K562 (cell line): Measurements from ENCODE around the gene ICOSLG. TPM values are rescaled to one million over a fixed set of nuclear protein-coding genes. Genes with fewer than 3 reads are reported as not detected.
A peak's percentile ranks its signal among the peaks of the same experiment; 100 is the strongest.

ENCODE experiments used
- ATAC-seq: fragments of 200-7000 bp; cut with Tn5 transposase; 3 replicates; pipeline ENCODE4 v1.9.1; 2020; ENCODE audit warnings: moderate library complexity
- BruUV-seq: library from RNA; stranded (reverse); fragments of 400-500 nt; replicated peaks from 2 replicates; lab custom pipeline; 2021; lab: Mats Ljungman, UMichigan
- CTCF ChIA-PET: fragments of 300-600 bp; formaldehyde crosslinking; extraction: SDS; loops from one replicate; lab custom pipeline; 2021; ENCODE audit warnings: low intra/inter-chr PET ratio; lab: Yijun Ruan, JAX
- POLR2A ChIA-PET: fragments of 300-600, 350-650 bp; sonication (Branson Sonifier 250); formaldehyde crosslinking; extraction: SDS; loops from one replicate; lab custom pipeline; 2021; ENCODE audit warnings: antibody characterized with exemption, inconsistent platforms; lab: Yijun Ruan, JAX
- DNase-seq, 4 experiments: peaks; one replicate each; pipeline versions ENCODE4 v3.0.0 to v3.0.0-alpha.2; 2011 to 2018; ENCODE audit warnings: low spot score in 3 of 4, mixed read lengths in 3 of 4; ENCODE audit errors: extremely low read depth in 1 of 4
- FAIRE-seq: peaks from 2 replicates; lab custom pipeline; 2011; peaks lifted over from hg19 to GRCh38; lab: Jason Lieb, UNC
- H2AFZ ChIP-seq: 2 replicates; pipeline ENCODE4 v1.6.0; 2011; ENCODE audit warnings: low read depth, low read length, control low read depth, inconsistent platforms
- H3K27ac ChIP-seq: fragments of 200-600 bp; 3 replicates; pipeline ENCODE4 v1.8.0; 2011; ENCODE audit warnings: low read depth, mild to moderate bottlenecking, control low read depth, inconsistent platforms, low read length, moderate library complexity, mixed read lengths; ENCODE audit errors: extremely low read depth
- H3K27me3 ChIP-seq, 2 experiments: fragments of 300-600 bp in 1 of 2; 2 replicates in 1 of 2; 3 replicates in 1 of 2; pipeline versions ENCODE4 v1.6.0 to v1.8.0; 2011; ENCODE audit warnings: inconsistent platforms in 2 of 2, low read length in 2 of 2, mild to moderate bottlenecking in 1 of 2, mixed read lengths in 1 of 2, moderate library complexity in 1 of 2; ENCODE audit not compliant: control insufficient read depth in 2 of 2, insufficient read depth in 2 of 2
- H3K36me3 ChIP-seq: fragments of 300-600 bp; 3 replicates; pipeline ENCODE4 v1.8.0; 2011; ENCODE audit warnings: mild to moderate bottlenecking, low read length, inconsistent platforms; ENCODE audit not compliant: control insufficient read depth, insufficient read depth
- H3K4me1 ChIP-seq, 2 experiments: fragments of 200-600 bp in 1 of 2; replicated peaks in 1 of 2; 2 replicates in 1 of 2; 3 replicates in 1 of 2; pipeline versions ENCODE4 v1.5.1 to v1.8.0; 2011; ENCODE audit warnings: inconsistent platforms in 2 of 2, low read length in 2 of 2, mild to moderate bottlenecking in 1 of 2, mixed read lengths in 1 of 2, moderate library complexity in 1 of 2; ENCODE audit not compliant: control insufficient read depth in 2 of 2, insufficient read depth in 2 of 2
- H3K4me2 ChIP-seq: 2 replicates; pipeline ENCODE4 v1.6.1; 2011; ENCODE audit warnings: low read length, control low read depth, inconsistent platforms, mixed read lengths; ENCODE audit not compliant: insufficient read depth
- H3K4me3 ChIP-seq: fragments of 200-600 bp; sonication (generic), shearing (Covaris generic); 2 replicates; pipeline ENCODE4 v1.5.1; 2016; ENCODE audit warnings: control low read depth, inconsistent platforms
- H3K79me2 ChIP-seq: fragments of 200-600 bp; 3 replicates; pipeline ENCODE4 v1.8.0; 2011; ENCODE audit warnings: low read length, inconsistent platforms; ENCODE audit not compliant: control insufficient read depth, insufficient read depth
- H3K9ac ChIP-seq, 2 experiments: 2 replicates each; pipeline versions ENCODE4 v1.6.0 to v1.6.1; 2011; ENCODE audit warnings: low read depth in 2 of 2, low read length in 2 of 2, control low read depth in 1 of 2, inconsistent platforms in 1 of 2, mild to moderate bottlenecking in 1 of 2, mixed read lengths in 1 of 2; ENCODE audit not compliant: insufficient read depth in 1 of 2
- H3K9me1 ChIP-seq: one replicate; pipeline ENCODE4 v1.6.0; 2011; ENCODE audit warnings: inconsistent platforms, mild to moderate bottlenecking, low read length, moderate library complexity; ENCODE audit not compliant: control insufficient read depth, insufficient read depth
- H3K9me3 ChIP-seq: replicated peaks from 2 replicates; pipeline ENCODE4 v1.5.1; 2011; ENCODE audit warnings: low read depth, low read length, inconsistent platforms; ENCODE audit not compliant: control insufficient read depth, insufficient read depth
- H4K20me1 ChIP-seq: replicated peaks from 2 replicates; pipeline ENCODE4 v1.6.1; 2011; ENCODE audit warnings: low read length, inconsistent platforms, mixed read lengths; ENCODE audit not compliant: control insufficient read depth, insufficient read depth
- DMBX1 ChIP-seq: fragments of 250-450 bp; sonication (Bioruptor Pico); IDR thresholded peaks from 2 replicates; pipeline ENCODE4 v1.8.0; 2022; ENCODE audit warnings: inconsistent platforms, mild to moderate bottlenecking, moderate library complexity, borderline replicate concordance
- FOXJ3 ChIP-seq: sonication (generic); formaldehyde crosslinking; IDR thresholded peaks from 2 replicates; pipeline ENCODE4 v1.4.0; 2020; ENCODE audit warnings: mild to moderate bottlenecking, missing genetic modification reagents
- MED1 ChIP-seq: sonication (generic); formaldehyde crosslinking; IDR thresholded peaks from 2 replicates; pipeline ENCODE4 v1.8.1; 2023; ENCODE audit warnings: missing genetic modification reagents, borderline replicate concordance
- MIER1 ChIP-seq: fragments of 450-650 bp; IDR thresholded peaks from 2 replicates; pipeline ENCODE4 v1.6.1; 2016; ENCODE audit warnings: antibody characterized with exemption, mild to moderate bottlenecking, low read depth
- MXD1 ChIP-seq: fragments of 250-450 bp; sonication (Bioruptor Pico); IDR thresholded peaks from 2 replicates; pipeline ENCODE4 v1.8.0; 2021; ENCODE audit warnings: borderline replicate concordance, mild to moderate bottlenecking, moderate library complexity; ENCODE audit not compliant: poor library complexity, severe bottlenecking
- POU5F1 ChIP-seq: fragments of 150-350 bp; IDR thresholded peaks from 2 replicates; pipeline ENCODE4 v1.6.1; 2014; ENCODE audit warnings: borderline replicate concordance, low read length, low read depth, mild to moderate bottlenecking; ENCODE audit not compliant: partially characterized antibody
- PURB ChIP-seq: sonication (generic); formaldehyde crosslinking; IDR thresholded peaks from 2 replicates; pipeline ENCODE4 v1.9.0; 2021; ENCODE audit warnings: low read depth, mild to moderate bottlenecking, missing genetic modification reagents
- RBM22 ChIP-seq: fragments of 200-400 bp; formaldehyde crosslinking; IDR thresholded peaks from 2 replicates; pipeline ENCODE4 v1.6.1; 2018; ENCODE audit warnings: low read length, low read depth; ENCODE audit not compliant: poor library complexity, severe bottlenecking
- SIN3B ChIP-seq: fragments of 450-650 bp; IDR thresholded peaks from 2 replicates; pipeline ENCODE4 v1.6.1; 2017; ENCODE audit warnings: low read depth, mild to moderate bottlenecking, moderate library complexity
- ZFP36 ChIP-seq: fragments of 150-350 bp; IDR thresholded peaks from 2 replicates; pipeline ENCODE4 v1.6.1; 2018; ENCODE audit warnings: low read length, low read depth; ENCODE audit not compliant: partially characterized antibody
- WGBS: fragments of 100-300 bp; shearing (Covaris generic); methylation state at CpG from one replicate; pipeline ENCODE4 v1.1.6; 2016; ENCODE audit warnings: low coverage, mixed read lengths; ENCODE audit not compliant: insufficient coverage; ENCODE audit errors: missing lambda C conversion rate; 5-methylcytosine and 5-hydroxymethylcytosine counted together
- in situ Hi-C: fragments of 300-500 bp; cut with MboI; formaldehyde crosslinking; loops from 4 replicates; pipeline ENCODE4 v1.15.0; 2018; ENCODE audit warnings: inconsistent platforms, mixed read lengths
- intact Hi-C: fragments of 100-400 bp; cut with micrococcal nuclease; formaldehyde crosslinking; loops from 2 replicates; pipeline ENCODE4 v1.14.2; 2022
- polyA plus RNA-seq, 8 experiments: library from polyadenylated mRNA; depleted of rRNA in 4 of 8; stranded (reverse) in 5 of 8; unstranded in 3 of 8; fragments of >200 nt; fragmentation: Nextera tagmentation in 2 of 8; fragmentation: Illumina TruSeq in 1 of 8; extraction: Ambion mirVana in 2 of 8; extraction: Trizol in 1 of 8; gene quantifications; 2 replicates each; pipeline versions ENCODE4 v1.2.1 to v1.2.3, GENCODE V29; 2011 to 2014; ENCODE audit warnings: inconsistent platforms in 1 of 8, missing spikeins in 1 of 8
- total RNA-seq, 7 experiments: library from RNA; depleted of rRNA in 6 of 7; stranded (reverse); fragments of >200 nt in 6 of 7; fragmentation: Illumina TruSeq in 2 of 7; extraction: Trizol in 2 of 7; gene quantifications; 2 replicates each; pipeline versions ENCODE4 v1.2.1 to v1.2.3, GENCODE V29; 2011 to 2021; ENCODE audit warnings: low replicate concordance in 1 of 7
- TF ChIP-seq, protein P1 (sequence below): fragments of 250-450 bp; sonication (Bioruptor Pico); IDR thresholded peaks from 2 replicates; pipeline ENCODE4 v1.8.0; 2022; ENCODE audit warnings: inconsistent platforms, mild to moderate bottlenecking, moderate library complexity, borderline replicate concordance

ICOSLG gene
- total and polyA plus RNA-seq, 9 of the 15 experiments (the other 6 are each of a cell fraction or from before 2014, with no cell fraction given), result 0.01 to 1.4 (median 0.15) TPM

- in situ Hi-C loops (loop anchor here (25.0 kb wide), 1 partner anchor 123 kb away; no protein-coding TSS in a partner anchor), intact Hi-C loops (no loop called here)
- Histone ChIP-seq H3K4me1 (peaks cover 0 to 38% of the 10 kb centered on the region in 2 experiments; a peak in 2 of 5 replicates), H3K79me2 (no peaks in the 10 kb centered on the region), H3K4me3 (no peak within 1 kb of the TSS), H3K36me3 (no peaks in the 10 kb centered on the region), H3K27me3 (peaks cover 30 to 82% of the 10 kb centered on the region in 2 experiments; a peak in 4 of 5 replicates), H3K9me1 (no peaks in the 10 kb centered on the region), H3K9me3 (no peaks in the 10 kb centered on the region), H3K4me2 (no peak within 1 kb of the TSS), H4K20me1 (peaks cover 20% of the 10 kb centered on the region), H3K27ac (no peak within 1 kb of the TSS), H2AFZ (no peak within 1 kb of the TSS), H3K9ac (no peak within 1 kb of the TSS)
- BruUV-seq, result no TSS peak
- FAIRE-seq (no peak), ATAC-seq (peak; percentile 19; the same call in 2 of the 3 replicates), DNase-seq (no peak)
- 3% methylated on average over 34 of the region's 56 CpGs for whole genome bisulfite sequencing
- ChIA-PET POLR2A (interaction anchor here (1.6 kb wide), 1 partner anchor 12 kb away, joined by 5 read pairs; no protein-coding TSS in a partner anchor), CTCF (no interaction called here)
- TF ChIP-seq ZFP36 (peak; percentile 56), MIER1 (no peak)
Measured at GRCh38 chr21:44285138-44285992, 44.6 kb upstream of the ICOSLG start, which contains the start of gene AIRE. Gene AIRE (plus strand): TSS chr21:44285876. CDS start chr21:44286007, 131 bp downstream.

DNA sequence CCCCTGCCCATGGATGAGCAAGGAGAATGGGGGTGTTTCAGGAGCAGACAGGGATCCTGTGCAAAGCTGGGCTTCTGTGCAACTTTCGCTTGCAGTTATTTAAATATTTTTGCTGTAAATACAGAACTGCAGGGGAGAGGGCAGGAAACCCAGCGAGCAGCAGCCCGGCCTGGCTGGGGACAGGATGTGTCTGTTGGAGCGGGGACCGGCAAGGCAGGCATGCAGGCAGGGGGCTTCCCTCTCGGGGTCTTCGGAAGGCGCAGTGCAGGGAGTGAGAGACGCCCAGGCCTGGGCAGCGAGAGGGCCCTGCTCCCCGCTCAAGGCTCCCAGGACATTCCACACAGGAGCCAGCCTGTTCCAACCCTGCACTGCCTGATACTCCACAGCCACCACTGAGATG lies 43.2 kb upstream of the ICOSLG start:
- FAIRE-seq, result no peak
- 21% methylated on average over 11 of the region's 11 CpGs for WGBS
- BruUV-seq, result no TSS peak
- H3K4me2 ChIP-seq, result no peak overlapping the region
- H3K4me1 ChIP-seq, result peaks cover 0 to 38% of the 10 kb centered on the region in 2 experiments; a peak in 2 of 5 replicates
- no peak overlapping the region for H2AFZ ChIP-seq
- H3K9me3 ChIP-seq, result no peaks in the 10 kb centered on the region
- H3K4me3 ChIP-seq, result no peak overlapping the region
- H3K36me3 ChIP-seq, result no peaks in the 10 kb centered on the region
- intact Hi-C loops, result no loop called here
- ATAC-seq, result no peak
- DNase-seq, result no peak
- no peak overlapping the region for H3K27ac ChIP-seq
- H4K20me1 ChIP-seq, result peaks cover 20% of the 10 kb centered on the region
- ChIA-PET CTCF (no interaction called here), POLR2A (interaction anchor here (0.6 to 0.7 kb wide), 2 partner anchors 16 to 24 kb away, joined by 3 read pairs; no protein-coding TSS in a partner anchor)
- peaks cover 40 to 76% of the 10 kb centered on the region in 2 experiments for H3K27me3 ChIP-seq
- H3K9ac ChIP-seq, result 0 out of 4 replicates have a peak overlapping the region, but pooled peaks of 1 of the 2 experiments have one; percentile 33
- H3K79me2 ChIP-seq, result no peaks in the 10 kb centered on the region
- in situ Hi-C loops, result loop anchor here (25.0 kb wide), 1 partner anchor 122 kb away; no protein-coding TSS in a partner anchor
- H3K9me1 ChIP-seq, result no peaks in the 10 kb centered on the region
- TF ChIP-seq RBM22 (no peak), PURB (CRISPR knock-in tag) (no peak), MED1 (no peak), DMBX1 (CRISPR knock-in tag) (no peak), FOXJ3 (CRISPR knock-in tag) (no peak), SIN3B (no peak), POU5F1 (no peak), MXD1 (CRISPR knock-in tag) (no peak)
- TF ChIP-seq, protein P1, sequence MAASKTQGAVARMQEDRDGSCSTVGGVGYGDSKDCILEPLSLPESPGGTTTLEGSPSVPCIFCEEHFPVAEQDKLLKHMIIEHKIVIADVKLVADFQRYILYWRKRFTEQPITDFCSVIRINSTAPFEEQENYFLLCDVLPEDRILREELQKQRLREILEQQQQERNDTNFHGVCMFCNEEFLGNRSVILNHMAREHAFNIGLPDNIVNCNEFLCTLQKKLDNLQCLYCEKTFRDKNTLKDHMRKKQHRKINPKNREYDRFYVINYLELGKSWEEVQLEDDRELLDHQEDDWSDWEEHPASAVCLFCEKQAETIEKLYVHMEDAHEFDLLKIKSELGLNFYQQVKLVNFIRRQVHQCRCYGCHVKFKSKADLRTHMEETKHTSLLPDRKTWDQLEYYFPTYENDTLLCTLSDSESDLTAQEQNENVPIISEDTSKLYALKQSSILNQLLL (CRISPR knock-in tag), result no peak
